Astrocyte (in vitro differentiated cells and primary cell): ENCODE measurements around the gene GALK2.

Experiments
- CTCF ChIP-seq: IDR thresholded peaks from 2 replicates; pipeline ENCODE4 v1.5.1; 2011; ENCODE audit warnings: low read depth, mild to moderate bottlenecking, inconsistent platforms, low read length, moderate library complexity; ENCODE audit not compliant: insufficient read depth
- EZH2 ChIP-seq: IDR thresholded peaks from 2 replicates; pipeline ENCODE4 v1.6.1; 2012; ENCODE audit warnings: mild to moderate bottlenecking, low read length, inconsistent platforms; ENCODE audit not compliant: insufficient read depth

- TF ChIP-seq CTCF, result no peak
- TF ChIP-seq EZH2, result no peak
Measured at GRCh38 chr15:49135911-49136310, 34.1 kb upstream of the GALK2 start.
